ENCODE data around the gene FKBP2.

Gene FKBP2

DNA sequence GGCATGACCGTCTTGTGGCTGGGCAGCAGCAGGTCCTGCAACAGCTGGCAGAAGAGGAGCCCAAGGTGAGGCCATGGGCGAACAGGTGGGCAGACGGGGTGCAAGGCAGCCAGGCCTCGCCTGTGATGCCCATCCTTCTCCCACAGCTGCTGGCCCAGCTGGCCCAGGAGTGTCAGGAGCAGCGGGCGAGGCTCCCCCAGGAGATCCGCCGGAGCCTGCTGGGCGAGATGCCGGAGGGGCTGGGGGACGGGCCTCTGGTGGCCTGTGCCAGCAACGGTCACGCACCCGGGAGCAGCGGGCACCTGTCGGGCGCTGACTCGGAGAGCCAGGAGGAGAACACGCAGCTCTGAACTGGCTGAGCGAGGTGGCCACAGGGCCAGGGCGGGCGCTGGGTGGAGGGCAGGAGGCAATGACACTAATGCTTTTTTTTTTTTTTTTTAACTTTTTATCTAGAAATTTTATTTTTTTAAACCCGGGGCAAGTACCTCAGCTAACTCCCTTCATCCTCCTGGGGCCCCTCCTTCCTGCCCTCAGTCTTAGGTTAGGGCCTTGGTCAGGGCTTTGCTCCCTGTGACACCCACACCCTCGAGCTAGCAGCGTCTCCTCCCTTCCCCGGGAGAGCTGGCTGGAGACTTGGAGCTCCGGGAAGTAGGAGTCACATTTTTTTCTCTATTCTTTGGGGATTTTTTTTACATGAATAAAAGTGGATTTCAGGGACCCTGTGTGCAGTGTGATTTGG is 26.5 kb downstream of the FKBP2 start:
- FAIRE-seq = no peak
- no peak for TF ChIP-seq POU2F2 (IDR thresholded peaks at IDR 0.05; ENCODE audit: low read depth, low read length)
- no peak for TF ChIP-seq TAF1 (IDR thresholded peaks at IDR 0.05; ENCODE audit: low read depth, low read length)
- TF ChIP-seq POLR2A (IDR thresholded peaks at IDR 0.05; ENCODE audit: low read depth, low read length) = no peak
- no peak for TF ChIP-seq SPI1 (IDR thresholded peaks at IDR 0.05; ENCODE audit: low read depth, low read length)
- TF ChIP-seq PAX5 (IDR thresholded peaks at IDR 0.05; ENCODE audit: insufficient read depth, low read length, severe bottlenecking) = no peak
- TF ChIP-seq POLR2AphosphoS5 (IDR thresholded peaks at IDR 0.05; ENCODE audit: low read depth, low read length) = no peak
- no peak for DNase-seq (ENCODE audit: insufficient read length, low spot score)

- no peak for DNase-seq (ENCODE audit: insufficient read length, low spot score)
- no peak for FAIRE-seq
- TF ChIP-seq PAX5 (IDR thresholded peaks at IDR 0.05; ENCODE audit: insufficient read depth, low read length, severe bottlenecking) (no peak), POLR2AphosphoS5 (IDR thresholded peaks at IDR 0.05; ENCODE audit: low read depth, low read length) (no peak), SPI1 (IDR thresholded peaks at IDR 0.05; ENCODE audit: low read depth, low read length) (no peak)
Observed at GRCh38 chr11:64268025-64268892, 27.4 kb downstream of the FKBP2 start.

- no peak for DNase-seq (ENCODE audit: insufficient read length, low spot score)
- no peak for FAIRE-seq
- TF ChIP-seq SPI1 (IDR thresholded peaks at IDR 0.05; ENCODE audit: low read depth, low read length) (no peak), POU2F2 (IDR thresholded peaks at IDR 0.05; ENCODE audit: low read depth, low read length) (no peak), TAF1 (IDR thresholded peaks at IDR 0.05; ENCODE audit: low read depth, low read length) (0 out of 2 replicates have a peak, but pooled peaks have one; percentile 20)
Observed at GRCh38 chr11:64268893-64269539, 28.1 kb downstream of the FKBP2 start.

DNA sequence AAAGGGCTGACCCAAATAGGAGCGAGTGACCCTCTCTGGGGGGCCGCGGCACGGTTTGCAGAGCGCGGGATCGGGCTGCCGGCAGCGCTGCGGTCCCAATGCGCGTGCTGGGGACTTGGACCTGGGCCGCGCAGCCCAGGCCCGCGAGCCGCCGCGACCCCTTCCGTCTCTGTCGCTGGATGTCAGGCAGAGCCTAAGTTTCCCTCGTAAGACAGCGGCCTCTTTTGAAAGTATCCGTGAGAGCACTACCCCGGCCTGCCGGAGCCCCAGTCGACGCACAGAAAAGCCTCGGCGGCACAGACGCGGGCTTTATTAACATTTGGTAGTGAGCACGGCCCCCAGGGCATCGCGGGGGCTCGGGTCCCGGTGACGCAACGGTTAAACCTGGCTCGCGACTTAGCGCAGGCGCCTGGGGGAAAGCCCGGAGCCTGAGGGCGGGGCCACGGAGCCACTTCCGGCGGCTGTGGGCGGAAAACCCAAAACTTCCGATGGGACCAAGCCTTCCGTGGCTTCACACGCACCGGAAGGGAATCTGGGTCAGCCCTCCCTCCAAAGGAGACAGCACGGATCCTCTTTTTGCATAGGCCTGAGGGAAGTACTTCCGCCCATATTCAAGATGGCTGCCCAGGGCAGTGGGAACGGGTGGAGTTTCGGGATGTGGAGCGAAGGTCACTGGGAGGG is 28.8 kb downstream of the FKBP2 start:
- FAIRE-seq = peak; percentile 93
- DNase-seq (ENCODE audit: insufficient read length, low spot score) = peak; percentile 84
- TF ChIP-seq POLR2A (IDR thresholded peaks at IDR 0.05; ENCODE audit: low read depth, low read length) (peak; percentile 67), POU2F2 (IDR thresholded peaks at IDR 0.05; ENCODE audit: low read depth, low read length) (peak; percentile 91), TAF1 (IDR thresholded peaks at IDR 0.05; ENCODE audit: low read depth, low read length) (peak; percentile 62; the same call in 1 of the 2 replicates), POLR2AphosphoS5 (IDR thresholded peaks at IDR 0.05; ENCODE audit: low read depth, low read length) (peak; percentile 75), SPI1 (IDR thresholded peaks at IDR 0.05; ENCODE audit: low read depth, low read length) (peak; percentile 67), PAX5 (IDR thresholded peaks at IDR 0.05; ENCODE audit: insufficient read depth, low read length, severe bottlenecking) (no peak)

GRCh38 chr11:64275031-64275800 is 34.3 kb downstream of the FKBP2 start:
- no peak for TF ChIP-seq POLR2A (IDR thresholded peaks at IDR 0.05; ENCODE audit: low read depth, low read length)
- no peak for TF ChIP-seq POU2F2 (IDR thresholded peaks at IDR 0.05; ENCODE audit: low read depth, low read length)
- TF ChIP-seq PAX5 (IDR thresholded peaks at IDR 0.05; ENCODE audit: insufficient read depth, low read length, severe bottlenecking) = no peak
- no peak for TF ChIP-seq TAF1 (IDR thresholded peaks at IDR 0.05; ENCODE audit: low read depth, low read length)
- TF ChIP-seq SPI1 (IDR thresholded peaks at IDR 0.05; ENCODE audit: low read depth, low read length) = no peak
- no peak for TF ChIP-seq POLR2AphosphoS5 (IDR thresholded peaks at IDR 0.05; ENCODE audit: low read depth, low read length)
- DNase-seq (ENCODE audit: insufficient read length, low spot score) (no peak), FAIRE-seq (no peak)

GRCh38 chr11:64275841-64276240 is 34.9 kb downstream of the FKBP2 start:
- TF ChIP-seq POLR2A (IDR thresholded peaks at IDR 0.05; ENCODE audit: low read depth, low read length) (no peak), SPI1 (IDR thresholded peaks at IDR 0.05; ENCODE audit: low read depth, low read length) (no peak), TAF1 (IDR thresholded peaks at IDR 0.05; ENCODE audit: low read depth, low read length) (no peak), POLR2AphosphoS5 (IDR thresholded peaks at IDR 0.05; ENCODE audit: low read depth, low read length) (no peak)
- DNase-seq (ENCODE audit: insufficient read length, low spot score) (no peak), FAIRE-seq (no peak)

GRCh38 chr11:64276653-64277431 is 35.9 kb downstream of the FKBP2 start:
- FAIRE-seq = no peak
- no peak for DNase-seq (ENCODE audit: insufficient read length, low spot score)
- TF ChIP-seq POU2F2 (IDR thresholded peaks at IDR 0.05; ENCODE audit: low read depth, low read length) = no peak
- TF ChIP-seq POLR2AphosphoS5 (IDR thresholded peaks at IDR 0.05; ENCODE audit: low read depth, low read length) = no peak
- no peak for TF ChIP-seq POLR2A (IDR thresholded peaks at IDR 0.05; ENCODE audit: low read depth, low read length)
- TF ChIP-seq SPI1 (IDR thresholded peaks at IDR 0.05; ENCODE audit: low read depth, low read length) = no peak
- no peak for TF ChIP-seq TAF1 (IDR thresholded peaks at IDR 0.05; ENCODE audit: low read depth, low read length)
- TF ChIP-seq PAX5 (IDR thresholded peaks at IDR 0.05; ENCODE audit: insufficient read depth, low read length, severe bottlenecking) = no peak
